Testis (tissue), 3 donors: ENCODE results near the gene SH3TC1. TPM values are rescaled to one million over a fixed set of nuclear protein-coding genes. Genes with fewer than 3 reads are reported as not detected.

Experiments used
- DNase-seq: peaks from one replicate; pipeline ENCODE4 v3.0.0-alpha.2; 2019
- H3K27ac ChIP-seq, 2 donors: fragments of 200-600 bp; sonication (generic); one replicate each; pipeline ENCODE4 v1.5.1; 2019
- H3K27me3 ChIP-seq: fragments of 200-600 bp; sonication (generic); one replicate; pipeline ENCODE4 v1.5.1; 2019
- H3K36me3 ChIP-seq: fragments of 200-600 bp; sonication (generic); one replicate; pipeline ENCODE4 v1.5.1; 2017; ENCODE audit warnings: low read depth; ENCODE audit errors: missing control alignments
- H3K4me1 ChIP-seq: fragments of 200-600 bp; sonication (generic); one replicate; pipeline ENCODE4 v1.5.1; 2019
- H3K4me3 ChIP-seq, 2 donors: fragments of 200-600 bp; sonication (generic); one replicate each; pipeline ENCODE4 v1.5.1; 2017 to 2019
- H3K9me3 ChIP-seq: fragments of 200-600 bp; sonication (generic); one replicate; pipeline ENCODE4 v1.5.1; 2017
- CTCF ChIP-seq, 3 experiments: fragments of 450-650 bp in 2 of 3; fragments of 200-600 bp in 1 of 3; sonication (generic) in 1 of 3; IDR thresholded peaks; one replicate each; pipeline ENCODE4 v1.5.1; 2016 to 2019; ENCODE audit warnings: antibody characterized with exemption in 3 of 3, mild to moderate bottlenecking in 2 of 3, moderate library complexity in 1 of 3
- POLR2A ChIP-seq: fragments of 450-650 bp; IDR thresholded peaks from one replicate; pipeline ENCODE4 v1.6.1; 2017; ENCODE audit warnings: antibody characterized with exemption, mild to moderate bottlenecking, moderate library complexity
- WGBS, 2 donors: methylation state at CpG; one replicate each; pipeline ENCODE4 v1.1.5; 2018; 5-methylcytosine and 5-hydroxymethylcytosine counted together
- intact Hi-C: fragments of 100-400 bp; cut with DNase I; formaldehyde crosslinking; loops from one replicate; pipeline ENCODE4 v1.15.1; 2023; ENCODE audit warnings: low total_unique reads
- polyA plus RNA-seq: library from polyadenylated mRNA; stranded (reverse); fragments of 350-450 nt; fragmentation: Illumina TruSeq; extraction: RNeasy Lipid Tissue Mini Kit (QIAGEN cat#74804); gene quantifications from one replicate; pipeline ENCODE4 v1.2.3, GENCODE V29; 2014; ENCODE audit warnings: low read depth, low replicate concordance; ENCODE audit not compliant: insufficient read depth
- total RNA-seq, 2 donors: library from RNA; depleted of rRNA; stranded (reverse); fragments of >200 nt; gene quantifications; one replicate each; pipeline ENCODE4 v1.2.3, GENCODE V29; 2016

The SH3TC1 gene
- total and polyA plus RNA-seq, 3 donors from 2014 or later = 3.2 to 12.6 (median 4.0) TPM

GRCh38 chr4:8274765-8275547, 75.9 kb downstream of the SH3TC1 start:
- no peaks in the 10 kb centered on the region for H3K27me3 ChIP-seq
- no peak overlapping the region for H3K27ac ChIP-seq
- peak; percentile 85 for DNase-seq
- TF ChIP-seq POLR2A = no peak
- no peak for TF ChIP-seq CTCF (IDR thresholded peaks at IDR 0.05)
- no peaks in the 10 kb centered on the region for H3K36me3 ChIP-seq
- H3K4me1 ChIP-seq = peaks cover 25% of the 10 kb centered on the region
- H3K4me3 ChIP-seq = no peak overlapping the region
- intact Hi-C loops = no loop called here
- 51 to 58% methylated on average over 14 to 19 of the region's 19 CpGs for WGBS, 2 donors
- H3K9me3 ChIP-seq = no peaks in the 10 kb centered on the region

- Histone ChIP-seq H3K4me1 (peaks cover 25% of the 10 kb centered on the region), H3K9me3 (no peaks in the 10 kb centered on the region), H3K27ac (no peak overlapping the region), H3K27me3 (no peaks in the 10 kb centered on the region), H3K36me3 (no peaks in the 10 kb centered on the region), H3K4me3 (no peak overlapping the region)
- WGBS, 2 donors = 80 to 87% methylated on average over 4 of the region's 4 CpGs
- intact Hi-C loops = no loop called here
- DNase-seq = no peak
- no peak for TF ChIP-seq CTCF (IDR thresholded peaks at IDR 0.05)
- TF ChIP-seq POLR2A = no peak
Observed at GRCh38 chr4:8275548-8275910, 76.4 kb downstream of the SH3TC1 start.

GRCh38 chr4:8276358-8277240, 77.5 kb downstream of the SH3TC1 start:
- no peak for DNase-seq
- WGBS, 2 donors = 78 to 80% methylated on average over 20 to 24 of the region's 24 CpGs
- no peaks in the 10 kb centered on the region for H3K36me3 ChIP-seq
- peaks cover 25% of the 10 kb centered on the region for H3K4me1 ChIP-seq
- no peak overlapping the region for H3K4me3 ChIP-seq
- no peaks in the 10 kb centered on the region for H3K9me3 ChIP-seq
- H3K27ac ChIP-seq = no peak overlapping the region
- H3K27me3 ChIP-seq = no peaks in the 10 kb centered on the region
- no peak for TF ChIP-seq CTCF (IDR thresholded peaks at IDR 0.05)
- no peak for TF ChIP-seq POLR2A
- intact Hi-C loops = no loop called here

GRCh38 chr4:8277356-8278008, 78.4 kb downstream of the SH3TC1 start:
- H3K4me1 ChIP-seq = peaks cover 29% of the 10 kb centered on the region
- DNase-seq = no peak
- TF ChIP-seq CTCF (IDR thresholded peaks at IDR 0.05) (no peak), POLR2A (no peak)
- H3K4me3 ChIP-seq = no peak overlapping the region
- H3K36me3 ChIP-seq = no peaks in the 10 kb centered on the region
- no peaks in the 10 kb centered on the region for H3K27me3 ChIP-seq
- WGBS, 2 donors = 94% methylated on average over 10 to 11 of the region's 11 CpGs
- intact Hi-C loops = no loop called here
- no peak overlapping the region for H3K27ac ChIP-seq
- no peaks in the 10 kb centered on the region for H3K9me3 ChIP-seq
